T-helper 2 cell treated with Interferon-gamma antibody and Interleukin-4, amounts not matched to agents 5 μg/mL and 100 μg/mL, for 36 hours (primary cell): ENCODE measurements around the gene SYTL1.

Source experiments
- DNase-seq: peaks from one replicate; pipeline ENCODE4 v3.0.0; 2021; ENCODE audit warnings: low spot score
- H3K27ac Mint-ChIP-seq: one replicate; pipeline ENCODE4 v1.8.0; 2021; ENCODE audit warnings: mild to moderate bottlenecking, mixed read lengths
- H3K27me3 Mint-ChIP-seq: one replicate; pipeline ENCODE4 v1.8.0; 2021; ENCODE audit warnings: low read depth, mixed read lengths
- H3K36me3 Mint-ChIP-seq: one replicate; pipeline ENCODE4 v1.8.0; 2021; ENCODE audit warnings: low read depth, mixed read lengths
- H3K4me1 Mint-ChIP-seq: one replicate; pipeline ENCODE4 v1.8.0; 2021; ENCODE audit warnings: low read depth, mixed read lengths
- H3K4me3 Mint-ChIP-seq: one replicate; pipeline ENCODE4 v1.8.0; 2022; ENCODE audit warnings: mild to moderate bottlenecking, moderate library complexity, mixed read lengths
- H3K9me3 Mint-ChIP-seq: one replicate; pipeline ENCODE4 v1.8.0; 2021; ENCODE audit warnings: mixed read lengths

The SYTL1 gene

GRCh38 chr1:27399251-27400025 lies 57.6 kb downstream of the SYTL1 start:
- H3K9me3 Mint-ChIP-seq = no peaks in the 10 kb centered on the region
- peaks cover 16% of the 10 kb centered on the region for H3K4me1 Mint-ChIP-seq
- no peak overlapping the region for H3K27ac Mint-ChIP-seq
- H3K36me3 Mint-ChIP-seq = no peaks in the 10 kb centered on the region
- H3K27me3 Mint-ChIP-seq = no peaks in the 10 kb centered on the region
- H3K4me3 Mint-ChIP-seq = no peak overlapping the region
- no peak for DNase-seq

DNA sequence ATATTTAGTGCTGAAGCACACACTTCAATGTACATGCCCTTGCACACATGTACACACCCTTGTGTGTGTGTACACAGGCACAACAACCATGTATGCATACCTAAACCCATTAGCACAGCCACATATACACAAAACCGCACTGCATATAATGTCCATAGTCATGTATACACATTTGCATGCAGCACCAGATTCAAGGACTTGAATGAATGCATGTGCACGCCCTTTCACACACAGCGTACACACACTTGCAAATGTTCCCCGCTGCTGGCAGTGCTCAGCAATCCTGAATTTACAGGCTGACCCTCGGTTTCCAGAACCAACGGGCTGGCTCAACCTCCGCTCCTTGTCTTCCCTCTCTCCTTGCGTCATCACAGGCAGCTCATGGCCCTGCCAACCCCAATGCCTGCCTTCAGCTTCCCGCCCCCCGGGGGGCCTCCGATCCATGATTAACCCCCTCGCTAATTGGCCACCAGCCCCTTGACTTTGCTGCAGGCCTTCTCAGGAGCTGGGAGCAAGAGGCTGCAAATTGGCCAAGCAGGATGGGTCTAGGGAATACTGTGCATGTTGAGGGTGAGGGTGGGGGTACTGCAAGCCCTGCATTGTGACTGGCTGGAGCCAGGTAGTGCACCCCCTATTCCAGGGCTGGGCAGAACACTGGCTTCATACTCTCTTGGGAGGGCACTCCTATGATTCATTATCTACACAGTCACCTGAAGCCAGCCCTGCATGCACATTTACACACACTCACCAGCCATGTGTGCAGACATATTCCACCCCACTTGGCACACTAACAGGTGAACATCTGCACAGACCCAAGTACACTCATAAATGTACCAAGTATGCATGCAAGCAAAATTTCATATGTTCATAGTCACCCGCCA lies 58.5 kb downstream of the SYTL1 start:
- no peak for DNase-seq
- peaks cover 17% of the 10 kb centered on the region for H3K4me1 Mint-ChIP-seq
- H3K4me3 Mint-ChIP-seq = no peak overlapping the region
- H3K9me3 Mint-ChIP-seq = no peaks in the 10 kb centered on the region
- H3K27me3 Mint-ChIP-seq = no peaks in the 10 kb centered on the region
- no peaks in the 10 kb centered on the region for H3K36me3 Mint-ChIP-seq
- H3K27ac Mint-ChIP-seq = no peak overlapping the region

DNA sequence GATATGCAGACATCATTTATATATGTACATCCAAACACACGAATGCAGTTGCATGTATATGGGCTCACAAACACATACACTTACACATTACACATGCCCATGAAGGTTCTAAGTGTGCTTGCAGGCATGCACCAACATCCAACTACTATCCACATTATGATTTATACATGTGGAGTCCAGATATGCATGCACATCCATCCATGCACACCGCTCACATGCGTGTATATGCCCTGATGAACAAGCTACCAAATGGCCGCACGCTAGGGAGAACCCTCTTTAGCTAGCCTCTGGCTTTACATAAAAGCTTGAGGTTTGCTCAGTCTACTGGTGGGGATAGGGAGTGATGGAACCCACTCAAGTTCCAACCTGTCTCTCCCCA lies 59.1 kb downstream of the SYTL1 start:
- DNase-seq = no peak
- Mint-ChIP-seq H3K4me3 (no peak overlapping the region), H3K36me3 (peaks cover 2% of the 10 kb centered on the region), H3K27me3 (no peaks in the 10 kb centered on the region), H3K4me1 (peaks cover 17% of the 10 kb centered on the region), H3K27ac (no peak overlapping the region), H3K9me3 (no peaks in the 10 kb centered on the region)

GRCh38 chr1:27402349-27402754 lies 60.5 kb downstream of the SYTL1 start:
- Mint-ChIP-seq H3K9me3 (no peaks in the 10 kb centered on the region), H3K27ac (no peak overlapping the region), H3K4me1 (peaks cover 17% of the 10 kb centered on the region), H3K4me3 (no peak overlapping the region), H3K36me3 (peaks cover 10% of the 10 kb centered on the region), H3K27me3 (no peaks in the 10 kb centered on the region)
- no peak for DNase-seq

- peak overlapping the region; percentile 45 for H3K27ac Mint-ChIP-seq
- no peaks in the 10 kb centered on the region for H3K27me3 Mint-ChIP-seq
- H3K4me1 Mint-ChIP-seq = peaks cover 17% of the 10 kb centered on the region
- H3K4me3 Mint-ChIP-seq = no peak overlapping the region
- DNase-seq = no peak
- peaks cover 16% of the 10 kb centered on the region for H3K36me3 Mint-ChIP-seq
- H3K9me3 Mint-ChIP-seq = no peaks in the 10 kb centered on the region
Observed at GRCh38 chr1:27403065-27403726, 61.4 kb downstream of the SYTL1 start.
